Parathyroid adenoma (tissue), 2 donors: ENCODE measurements around the gene CNTN4.

Experiments used
- H2AFZ ChIP-seq: fragments of 300-600 bp; sonication (generic); one replicate; pipeline ENCODE4 v1.7.0; 2017; ENCODE audit warnings: antibody characterized with exemption, mild to moderate bottlenecking
- H3K27ac ChIP-seq: fragments of 300-600 bp; sonication (generic); one replicate; pipeline ENCODE4 v1.7.0; 2017
- H3K27me3 ChIP-seq: fragments of 300-600 bp; sonication (generic); one replicate; pipeline ENCODE4 v1.7.0; 2017; ENCODE audit warnings: low read length; ENCODE audit not compliant: control insufficient read depth, insufficient read depth
- H3K36me3 ChIP-seq: fragments of 300-600 bp; sonication (generic); one replicate; pipeline ENCODE4 v1.7.0; 2017; ENCODE audit warnings: low read length; ENCODE audit not compliant: control insufficient read depth, insufficient read depth
- H3K4me1 ChIP-seq: fragments of 300-600 bp; sonication (generic); one replicate; pipeline ENCODE4 v1.7.0; 2017; ENCODE audit warnings: control low read depth
- H3K4me2 ChIP-seq: fragments of 300-600 bp; sonication (generic); one replicate; pipeline ENCODE4 v1.7.0; 2017; ENCODE audit warnings: low read length
- H3K4me3 ChIP-seq: fragments of 300-600 bp; sonication (generic); one replicate; pipeline ENCODE4 v1.7.0; 2017; ENCODE audit warnings: low read depth, low read length
- H3K79me2 ChIP-seq: fragments of 300-600 bp; sonication (generic); one replicate; pipeline ENCODE4 v1.7.0; 2017; ENCODE audit warnings: control low read depth
- H3K9ac ChIP-seq: fragments of 300-600 bp; sonication (generic); one replicate; pipeline ENCODE4 v1.7.0; 2017; ENCODE audit warnings: mild to moderate bottlenecking
- H3K9me3 ChIP-seq: fragments of 300-600 bp; sonication (generic); one replicate; pipeline ENCODE4 v1.7.0; 2017; ENCODE audit warnings: low read length; ENCODE audit not compliant: control insufficient read depth
- TF ChIP-seq, protein P1 (sequence below): fragments of 300-600 bp; sonication (generic); IDR thresholded peaks from one replicate; pipeline ENCODE4 v1.7.0; 2017; ENCODE audit warnings: antibody characterized with exemption, mild to moderate bottlenecking
- donor health status: primary hyperparathyroidism.

CNTN4 gene

DNA sequence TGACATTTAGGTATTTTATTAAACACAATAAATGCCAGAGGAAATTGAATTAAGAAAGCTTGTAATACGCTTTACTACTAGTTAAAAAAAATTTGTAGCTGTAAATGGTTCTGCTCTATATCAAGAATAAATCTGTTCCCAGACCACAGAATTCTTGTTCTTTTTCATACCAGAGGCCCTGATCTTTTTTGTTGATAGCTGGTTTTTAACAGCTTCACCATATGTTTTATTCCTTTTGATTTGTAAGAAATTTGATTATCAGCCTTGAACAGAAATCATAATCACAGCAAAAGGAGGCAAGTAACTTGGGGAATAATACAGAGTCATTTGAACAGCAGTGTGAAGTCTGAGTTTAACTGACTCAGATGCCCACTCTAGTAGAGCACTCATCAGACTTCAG lies 202.7 kb downstream of the CNTN4 start:
- H3K9ac ChIP-seq = no peak overlapping the region
- peaks cover 2% of the 10 kb centered on the region for H3K79me2 ChIP-seq
- H3K4me1 ChIP-seq = no peaks in the 10 kb centered on the region
- no peaks in the 10 kb centered on the region for H3K36me3 ChIP-seq
- H2AFZ ChIP-seq = no peak overlapping the region
- H3K4me2 ChIP-seq = no peak overlapping the region
- no peak overlapping the region for H3K27ac ChIP-seq
- no peaks in the 10 kb centered on the region for H3K27me3 ChIP-seq
- TF ChIP-seq, protein P1, sequence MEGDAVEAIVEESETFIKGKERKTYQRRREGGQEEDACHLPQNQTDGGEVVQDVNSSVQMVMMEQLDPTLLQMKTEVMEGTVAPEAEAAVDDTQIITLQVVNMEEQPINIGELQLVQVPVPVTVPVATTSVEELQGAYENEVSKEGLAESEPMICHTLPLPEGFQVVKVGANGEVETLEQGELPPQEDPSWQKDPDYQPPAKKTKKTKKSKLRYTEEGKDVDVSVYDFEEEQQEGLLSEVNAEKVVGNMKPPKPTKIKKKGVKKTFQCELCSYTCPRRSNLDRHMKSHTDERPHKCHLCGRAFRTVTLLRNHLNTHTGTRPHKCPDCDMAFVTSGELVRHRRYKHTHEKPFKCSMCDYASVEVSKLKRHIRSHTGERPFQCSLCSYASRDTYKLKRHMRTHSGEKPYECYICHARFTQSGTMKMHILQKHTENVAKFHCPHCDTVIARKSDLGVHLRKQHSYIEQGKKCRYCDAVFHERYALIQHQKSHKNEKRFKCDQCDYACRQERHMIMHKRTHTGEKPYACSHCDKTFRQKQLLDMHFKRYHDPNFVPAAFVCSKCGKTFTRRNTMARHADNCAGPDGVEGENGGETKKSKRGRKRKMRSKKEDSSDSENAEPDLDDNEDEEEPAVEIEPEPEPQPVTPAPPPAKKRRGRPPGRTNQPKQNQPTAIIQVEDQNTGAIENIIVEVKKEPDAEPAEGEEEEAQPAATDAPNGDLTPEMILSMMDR = no peak
- no peaks in the 10 kb centered on the region for H3K9me3 ChIP-seq
- H3K4me3 ChIP-seq = no peak overlapping the region

DNA sequence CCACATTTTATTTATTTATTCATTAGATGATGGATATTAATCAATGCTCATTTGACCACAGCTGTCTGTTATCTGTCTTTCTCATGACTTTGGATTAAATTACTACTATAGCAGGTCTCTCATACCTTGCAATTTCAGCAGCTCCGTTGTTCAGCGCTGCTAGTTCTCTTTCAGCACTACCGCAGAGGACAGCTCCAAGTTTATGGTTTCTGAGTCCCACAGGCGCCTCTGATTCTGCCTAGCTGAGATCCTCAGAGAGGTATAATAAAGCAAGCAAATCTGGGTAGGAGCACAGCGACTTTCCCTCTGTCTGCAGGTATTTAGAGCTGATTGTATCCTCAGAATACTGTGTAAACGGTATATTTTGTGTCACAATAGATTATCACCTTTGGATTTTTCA lies 204.9 kb downstream of the CNTN4 start:
- H3K27ac ChIP-seq = no peak overlapping the region

DNA sequence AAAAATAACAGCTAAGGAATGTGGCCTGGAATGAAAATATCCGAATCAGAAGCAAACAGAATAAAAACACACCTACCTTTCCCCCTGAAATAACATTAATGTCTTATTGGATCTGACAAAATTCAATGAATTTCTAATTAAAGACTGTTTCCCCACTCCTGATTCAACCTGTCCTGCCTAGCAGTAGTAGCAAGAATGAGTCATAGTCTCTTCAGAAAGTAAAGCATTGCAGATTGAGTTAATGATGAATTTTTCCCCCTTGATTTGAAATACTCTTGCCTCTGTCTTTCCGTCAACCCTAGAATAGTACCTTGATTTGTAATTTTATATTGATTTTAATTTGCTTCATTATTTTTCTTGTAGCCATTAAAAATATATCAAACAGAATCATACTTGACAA lies 212.4 kb downstream of the CNTN4 start:
- no peaks in the 10 kb centered on the region for H3K36me3 ChIP-seq
- H3K79me2 ChIP-seq = peaks cover under 1% of the 10 kb centered on the region
- H3K4me1 ChIP-seq = no peaks in the 10 kb centered on the region
- no peak overlapping the region for H3K4me3 ChIP-seq
- no peak overlapping the region for H3K9ac ChIP-seq
- no peaks in the 10 kb centered on the region for H3K27me3 ChIP-seq
- TF ChIP-seq, protein P1 = no peak
- H3K9me3 ChIP-seq = no peaks in the 10 kb centered on the region
- no peak overlapping the region for H2AFZ ChIP-seq
- no peak overlapping the region for H3K4me2 ChIP-seq
- H3K27ac ChIP-seq = no peak overlapping the region

More for the DNA sequence above, 204.9 kb downstream of the CNTN4 start:
- H3K9ac ChIP-seq = no peak overlapping the region
- TF ChIP-seq, protein P1 = no peak
- H2AFZ ChIP-seq = no peak overlapping the region
- H3K4me1 ChIP-seq = no peaks in the 10 kb centered on the region
- H3K4me2 ChIP-seq = no peak overlapping the region
- H3K9me3 ChIP-seq = no peaks in the 10 kb centered on the region
- peaks cover 2% of the 10 kb centered on the region for H3K79me2 ChIP-seq
- no peaks in the 10 kb centered on the region for H3K27me3 ChIP-seq
- no peak overlapping the region for H3K4me3 ChIP-seq
- no peaks in the 10 kb centered on the region for H3K36me3 ChIP-seq

DNA sequence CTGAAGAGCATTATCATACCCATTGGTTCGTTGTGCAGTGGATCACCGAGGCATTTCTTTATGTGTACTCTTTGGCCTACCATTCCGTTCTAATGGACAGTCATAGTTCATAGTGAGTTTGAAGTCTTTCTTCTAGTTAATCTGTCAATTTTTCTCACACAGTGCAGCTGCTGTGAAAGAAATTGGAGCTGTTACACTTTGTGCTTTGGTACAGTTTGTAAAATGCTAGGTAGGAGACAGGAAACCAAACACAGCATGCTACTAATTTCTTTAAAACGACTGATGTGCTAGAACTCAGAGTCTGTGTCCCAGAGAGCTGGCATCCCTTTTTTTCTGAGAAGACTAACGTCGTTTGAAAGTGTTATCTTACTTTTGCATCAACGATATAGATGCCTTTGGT lies 218.9 kb downstream of the CNTN4 start:
- H3K4me2 ChIP-seq = no peak overlapping the region
- no peaks in the 10 kb centered on the region for H3K79me2 ChIP-seq
- no peak overlapping the region for H3K27ac ChIP-seq
- no peaks in the 10 kb centered on the region for H3K9me3 ChIP-seq
- H2AFZ ChIP-seq = no peak overlapping the region
- no peaks in the 10 kb centered on the region for H3K36me3 ChIP-seq
- no peaks in the 10 kb centered on the region for H3K27me3 ChIP-seq
- TF ChIP-seq, protein P1 = no peak
- no peaks in the 10 kb centered on the region for H3K4me1 ChIP-seq
- H3K9ac ChIP-seq = no peak overlapping the region
- no peak overlapping the region for H3K4me3 ChIP-seq

DNA sequence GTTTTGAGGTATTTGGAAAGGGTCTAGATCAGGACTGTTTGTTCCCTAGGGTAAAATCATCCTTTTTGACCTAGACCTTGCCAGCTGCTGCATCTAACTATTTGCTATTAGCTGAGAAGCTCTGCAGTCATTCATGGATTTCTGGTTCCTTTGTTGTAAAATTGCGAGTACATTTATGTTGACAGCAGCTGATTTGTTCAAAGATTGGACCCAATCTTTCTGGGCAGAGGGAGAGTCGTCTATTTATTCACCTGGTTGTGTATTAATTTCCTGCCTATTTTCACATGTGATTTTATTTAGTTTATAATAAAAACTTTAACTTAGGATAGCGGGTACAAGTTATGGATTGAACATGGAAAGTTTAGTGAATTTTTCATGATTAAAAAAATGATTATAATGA lies 236.3 kb downstream of the CNTN4 start:
- Histone ChIP-seq H3K27ac (no peak overlapping the region), H3K4me2 (no peak overlapping the region), H3K9ac (no peak overlapping the region), H3K27me3 (no peaks in the 10 kb centered on the region), H3K79me2 (no peaks in the 10 kb centered on the region), H2AFZ (no peak overlapping the region), H3K36me3 (no peaks in the 10 kb centered on the region), H3K4me1 (peaks cover 8% of the 10 kb centered on the region), H3K4me3 (no peak overlapping the region), H3K9me3 (no peaks in the 10 kb centered on the region)
- TF ChIP-seq, protein P1 = no peak
